Measurements from ENCODE around the gene C4orf17. TPM values are rescaled to one million over a fixed set of nuclear protein-coding genes. Genes with fewer than 3 reads are reported as not detected.

The C4orf17 gene
- total RNA-seq, 1 donor from 2014 or later, result not detected

- no peak overlapping the region for H2AFZ ChIP-seq (replicated peaks)
- no peaks in the 10 kb centered on the region for H3K36me3 ChIP-seq
- Mint-ChIP-seq H3K9me3 (no peaks in the 10 kb centered on the region), H3K4me1 (no peaks in the 10 kb centered on the region), H3K4me3 (no peak overlapping the region), H3K36me3 (no peaks in the 10 kb centered on the region), H3K27me3 (ENCODE audit: insufficient read depth, low read depth) (no peaks in the 10 kb centered on the region), H3K27ac (no peak overlapping the region)
- H3K9ac ChIP-seq, result no peak overlapping the region
- no peaks in the 10 kb centered on the region for H4K20me1 ChIP-seq (ENCODE audit: low read depth)
- no peaks in the 10 kb centered on the region for H3K9me3 ChIP-seq (ENCODE audit: low read depth)
- DNase-seq (ENCODE audit: low spot score), result no peak
- H3K27ac ChIP-seq, result no peak overlapping the region
- no peaks in the 10 kb centered on the region for H3K79me2 ChIP-seq (ENCODE audit: low read depth)
- TF ChIP-seq EZH2phosphoT487 (IDR thresholded peaks at IDR 0.05), result no peak
- TF ChIP-seq EZH2 (IDR thresholded peaks at IDR 0.05), result no peak
- TF ChIP-seq, protein P1, sequence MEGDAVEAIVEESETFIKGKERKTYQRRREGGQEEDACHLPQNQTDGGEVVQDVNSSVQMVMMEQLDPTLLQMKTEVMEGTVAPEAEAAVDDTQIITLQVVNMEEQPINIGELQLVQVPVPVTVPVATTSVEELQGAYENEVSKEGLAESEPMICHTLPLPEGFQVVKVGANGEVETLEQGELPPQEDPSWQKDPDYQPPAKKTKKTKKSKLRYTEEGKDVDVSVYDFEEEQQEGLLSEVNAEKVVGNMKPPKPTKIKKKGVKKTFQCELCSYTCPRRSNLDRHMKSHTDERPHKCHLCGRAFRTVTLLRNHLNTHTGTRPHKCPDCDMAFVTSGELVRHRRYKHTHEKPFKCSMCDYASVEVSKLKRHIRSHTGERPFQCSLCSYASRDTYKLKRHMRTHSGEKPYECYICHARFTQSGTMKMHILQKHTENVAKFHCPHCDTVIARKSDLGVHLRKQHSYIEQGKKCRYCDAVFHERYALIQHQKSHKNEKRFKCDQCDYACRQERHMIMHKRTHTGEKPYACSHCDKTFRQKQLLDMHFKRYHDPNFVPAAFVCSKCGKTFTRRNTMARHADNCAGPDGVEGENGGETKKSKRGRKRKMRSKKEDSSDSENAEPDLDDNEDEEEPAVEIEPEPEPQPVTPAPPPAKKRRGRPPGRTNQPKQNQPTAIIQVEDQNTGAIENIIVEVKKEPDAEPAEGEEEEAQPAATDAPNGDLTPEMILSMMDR (IDR thresholded peaks at IDR 0.05), result no peak
- no peaks in the 10 kb centered on the region for H3K27me3 ChIP-seq
- no peak overlapping the region for H3K4me3 ChIP-seq
- no peaks in the 10 kb centered on the region for H3K4me1 ChIP-seq
- H3F3A ChIP-seq (ENCODE audit: low read depth), result no peaks in the 10 kb centered on the region
- H3K4me2 ChIP-seq, result no peak overlapping the region
These were observed 76.0 kb downstream of the C4orf17 start for GRCh38 chr4:99586797-99587196.

- H3K4me3 ChIP-seq, result no peak overlapping the region
- H3K27ac Mint-ChIP-seq, result no peak overlapping the region
- DNase-seq (ENCODE audit: low spot score), result no peak
These were observed 76.5 kb downstream of the C4orf17 start for GRCh38 chr4:99587309-99587708.

DNA sequence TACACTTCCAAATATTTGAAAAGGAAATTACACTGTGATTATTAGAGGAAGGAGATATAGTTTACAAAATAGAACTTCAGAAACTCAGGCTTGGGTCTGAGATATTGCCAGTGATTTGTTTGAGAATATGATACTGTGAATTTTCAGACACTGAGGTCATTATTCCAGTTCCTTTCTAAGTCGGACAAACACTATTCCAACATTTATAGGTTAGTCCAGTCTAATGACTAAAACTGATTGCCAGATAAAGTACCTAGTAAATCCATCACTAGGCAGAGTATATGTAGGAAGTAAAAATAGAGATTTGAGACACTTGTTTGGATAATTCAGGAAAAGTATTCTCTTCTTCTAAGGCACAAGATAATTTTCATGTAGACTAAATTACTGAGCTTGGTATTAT, 77.0 kb downstream of the C4orf17 start:
- Histone ChIP-seq H3K4me2 (no peak overlapping the region), H3K36me3 (no peaks in the 10 kb centered on the region), H3K9me3 (ENCODE audit: low read depth) (no peaks in the 10 kb centered on the region), H3F3A (ENCODE audit: low read depth) (no peaks in the 10 kb centered on the region), H3K27ac (no peak overlapping the region), H3K4me1 (no peaks in the 10 kb centered on the region), H2AFZ (replicated peaks) (no peak overlapping the region), H3K4me3 (no peak overlapping the region), H4K20me1 (ENCODE audit: low read depth) (no peaks in the 10 kb centered on the region), H3K79me2 (ENCODE audit: low read depth) (no peaks in the 10 kb centered on the region), H3K27me3 (no peaks in the 10 kb centered on the region), H3K9ac (no peak overlapping the region)
- H3K4me1 Mint-ChIP-seq, result no peaks in the 10 kb centered on the region
- H3K4me3 Mint-ChIP-seq, result no peak overlapping the region
- H3K9me3 Mint-ChIP-seq, result no peaks in the 10 kb centered on the region
- TF ChIP-seq, protein P1 (IDR thresholded peaks at IDR 0.05), result no peak
- no peak for TF ChIP-seq EZH2phosphoT487 (IDR thresholded peaks at IDR 0.05)
- TF ChIP-seq EZH2 (IDR thresholded peaks at IDR 0.05), result no peak
- H3K36me3 Mint-ChIP-seq, result no peaks in the 10 kb centered on the region
- H3K27me3 Mint-ChIP-seq (ENCODE audit: insufficient read depth, low read depth), result no peaks in the 10 kb centered on the region
- DNase-seq (ENCODE audit: low spot score), result no peak
- no peak overlapping the region for H3K27ac Mint-ChIP-seq

More at GRCh38 chr4:99587309-99587708, 76.5 kb downstream of the C4orf17 start:
- H3K36me3 Mint-ChIP-seq, result no peaks in the 10 kb centered on the region
- no peaks in the 10 kb centered on the region for H3K27me3 ChIP-seq
- H3K27ac ChIP-seq, result no peak overlapping the region
- H3K9me3 ChIP-seq (ENCODE audit: low read depth), result no peaks in the 10 kb centered on the region
- H3K4me2 ChIP-seq, result no peak overlapping the region
- no peak overlapping the region for H3K4me3 Mint-ChIP-seq
- H2AFZ ChIP-seq (replicated peaks), result no peak overlapping the region
- H3K4me1 ChIP-seq, result no peaks in the 10 kb centered on the region
- H3F3A ChIP-seq (ENCODE audit: low read depth), result no peaks in the 10 kb centered on the region
- H3K9ac ChIP-seq, result no peak overlapping the region
- H3K9me3 Mint-ChIP-seq, result no peaks in the 10 kb centered on the region
- TF ChIP-seq, protein P1 (IDR thresholded peaks at IDR 0.05), result no peak
- no peak for TF ChIP-seq EZH2phosphoT487 (IDR thresholded peaks at IDR 0.05)
- TF ChIP-seq EZH2 (IDR thresholded peaks at IDR 0.05), result no peak
- H4K20me1 ChIP-seq (ENCODE audit: low read depth), result no peaks in the 10 kb centered on the region
- H3K4me1 Mint-ChIP-seq, result no peaks in the 10 kb centered on the region
- no peaks in the 10 kb centered on the region for H3K27me3 Mint-ChIP-seq (ENCODE audit: insufficient read depth, low read depth)
- H3K79me2 ChIP-seq (ENCODE audit: low read depth), result no peaks in the 10 kb centered on the region
- no peaks in the 10 kb centered on the region for H3K36me3 ChIP-seq

Data from neural progenitor cell (in vitro differentiated cells).